HUES64 (cell line): ENCODE data around the gene PHPT1.

Source experiments
- H3K27ac ChIP-seq: 2 replicates; pipeline ENCODE4 v1.7.0; 2013; ENCODE audit warnings: low read depth, low read length, inconsistent platforms
- H3K27me3 ChIP-seq: 2 replicates; pipeline ENCODE4 v1.6.1; 2013; ENCODE audit warnings: mild to moderate bottlenecking, low read length; ENCODE audit not compliant: insufficient read depth
- H3K36me3 ChIP-seq: 2 replicates; pipeline ENCODE4 v1.6.1; 2013; ENCODE audit warnings: mild to moderate bottlenecking, low read length; ENCODE audit not compliant: insufficient read depth
- H3K4me1 ChIP-seq: 2 replicates; pipeline ENCODE4 v1.6.1; 2013; ENCODE audit warnings: mild to moderate bottlenecking, low read length, moderate library complexity; ENCODE audit not compliant: insufficient read depth
- H3K4me3 ChIP-seq: 2 replicates; pipeline ENCODE4 v1.5.1; 2013; ENCODE audit warnings: mild to moderate bottlenecking, low read length, moderate library complexity
- H3K9ac ChIP-seq: 2 replicates; pipeline ENCODE4 v1.6.1; 2013; ENCODE audit warnings: mild to moderate bottlenecking, low read depth, low read length
- H3K9me3 ChIP-seq: 2 replicates; pipeline ENCODE4 v1.6.1; 2013; ENCODE audit warnings: low read depth, low read length; ENCODE audit not compliant: insufficient read depth
- WGBS: fragments of 150-250, 120-280 bp; methylation state at CpG from one replicate; pipeline ENCODE4 v1.1.7; 2013; ENCODE audit warnings: missing lambda C conversion rate; 5-methylcytosine and 5-hydroxymethylcytosine counted together

Gene PHPT1

DNA sequence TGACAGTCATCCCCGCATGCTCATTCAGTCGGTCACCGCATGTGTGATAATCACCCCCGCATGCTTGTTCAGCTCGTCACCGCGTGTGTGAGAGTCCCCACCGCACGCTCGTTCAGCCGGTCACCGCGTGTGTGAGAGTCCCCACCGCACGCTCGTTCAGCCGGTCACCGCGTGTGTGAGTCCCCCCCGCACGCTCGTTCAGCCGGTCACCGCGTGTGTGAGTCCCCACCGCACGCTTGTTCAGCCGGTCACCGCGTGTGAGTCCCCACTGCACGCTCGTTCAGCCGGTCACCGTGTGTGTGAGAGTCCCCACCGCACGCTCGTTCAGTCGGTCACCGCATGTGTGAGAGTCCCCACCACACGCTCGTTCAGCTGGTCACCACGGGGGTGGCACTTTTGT, 40.6 kb downstream of the PHPT1 start:
- Histone ChIP-seq H3K27ac (no peak overlapping the region), H3K36me3 (peaks cover 20% of the 10 kb centered on the region), H3K9me3 (no peaks in the 10 kb centered on the region), H3K4me3 (no peak overlapping the region), H3K4me1 (peaks cover 7% of the 10 kb centered on the region; the same call in 1 of the 2 replicates), H3K9ac (no peak overlapping the region), H3K27me3 (no peaks in the 10 kb centered on the region)
- 95% methylated on average over 42 of the region's 42 CpGs for WGBS

DNA sequence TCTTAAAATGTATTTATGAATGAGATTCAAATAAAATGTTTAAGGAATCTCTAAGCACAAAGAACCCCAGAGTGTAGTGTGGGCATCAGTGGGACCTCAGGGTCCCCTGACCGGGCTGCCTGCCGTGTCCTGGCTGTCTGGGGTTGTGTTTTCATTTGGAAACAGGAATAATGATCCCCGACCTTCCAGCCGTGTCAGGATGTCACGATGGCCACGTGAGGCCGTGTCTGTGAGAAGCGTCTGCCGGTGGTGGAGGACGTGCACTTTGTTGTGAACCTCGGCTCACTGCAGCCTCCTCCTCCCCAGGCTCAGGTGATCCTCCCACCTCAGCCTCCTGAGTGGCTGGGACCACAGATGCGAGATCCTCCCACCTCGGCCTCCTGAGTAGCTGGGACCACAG, 41.5 kb downstream of the PHPT1 start:
- WGBS: 94% methylated on average over 13 of the region's 13 CpGs
- H3K27ac ChIP-seq: no peak overlapping the region
- no peak overlapping the region for H3K4me3 ChIP-seq
- H3K27me3 ChIP-seq: no peaks in the 10 kb centered on the region
- peaks cover 7% of the 10 kb centered on the region; the same call in 1 of the 2 replicates for H3K4me1 ChIP-seq
- no peaks in the 10 kb centered on the region for H3K9me3 ChIP-seq
- peaks cover 20% of the 10 kb centered on the region for H3K36me3 ChIP-seq
- no peak overlapping the region for H3K9ac ChIP-seq

DNA sequence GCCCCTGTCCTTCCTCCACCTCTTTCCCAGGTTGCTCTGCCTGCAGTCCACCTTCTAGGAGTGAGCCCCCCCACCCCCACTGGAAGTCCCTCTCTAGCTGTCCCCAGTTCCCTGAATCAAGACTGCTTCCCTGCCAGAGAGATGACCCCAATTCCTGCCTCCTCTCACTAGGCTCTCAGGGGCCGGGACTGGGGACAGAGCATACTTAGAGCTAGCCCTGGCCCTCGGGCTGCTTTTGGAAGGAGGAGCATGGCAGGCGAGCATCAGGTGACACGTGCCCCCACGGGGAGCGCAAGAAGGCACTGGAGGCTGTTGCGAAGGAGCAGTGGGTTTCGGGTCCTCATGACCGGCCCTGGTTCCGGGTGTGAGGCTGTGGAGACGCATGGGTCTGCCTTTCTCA, 46.8 kb downstream of the PHPT1 start:
- Histone ChIP-seq H3K4me3 (no peak overlapping the region), H3K4me1 (no peaks in the 10 kb centered on the region), H3K36me3 (peaks cover 39% of the 10 kb centered on the region), H3K9ac (no peak overlapping the region; the same call in 1 of the 2 replicates), H3K27ac (no peak overlapping the region), H3K9me3 (no peaks in the 10 kb centered on the region), H3K27me3 (no peaks in the 10 kb centered on the region)
- WGBS: 86% methylated on average over 11 of the region's 11 CpGs

DNA sequence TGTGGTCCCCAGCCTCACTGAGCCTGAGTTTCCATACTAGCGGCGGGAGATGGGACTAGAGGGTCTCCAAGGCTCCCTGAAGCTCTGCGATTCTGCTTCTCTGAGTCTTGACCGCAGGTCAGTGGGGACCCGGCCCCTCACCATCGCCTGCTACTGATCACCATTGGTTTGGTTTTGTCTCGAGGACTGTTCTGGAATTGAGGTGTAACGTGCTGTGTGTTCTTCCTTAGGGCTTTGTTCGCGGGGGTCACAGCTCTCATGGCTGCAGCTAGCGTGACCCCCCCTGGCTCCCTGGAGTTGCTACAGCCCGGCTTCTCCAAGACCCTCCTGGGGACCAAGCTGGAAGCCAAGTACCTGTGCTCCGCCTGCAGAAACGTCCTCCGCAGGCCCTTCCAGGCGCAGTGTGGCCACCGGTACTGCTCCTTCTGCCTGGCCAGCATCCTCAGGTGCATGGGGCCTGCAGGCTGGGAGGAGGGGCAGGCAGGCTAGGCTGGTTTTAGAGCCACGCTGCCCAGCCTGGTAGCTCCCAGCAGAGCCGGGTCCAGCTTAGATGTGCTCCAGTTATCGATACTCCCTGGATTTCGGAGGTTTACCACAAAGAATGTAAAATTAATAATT, 49.4 kb downstream of the PHPT1 start:
- H3K27me3 ChIP-seq: no peaks in the 10 kb centered on the region
- no peaks in the 10 kb centered on the region; the same call in 1 of the 2 replicates for H3K4me1 ChIP-seq
- no peaks in the 10 kb centered on the region for H3K9me3 ChIP-seq
- no peak overlapping the region for H3K27ac ChIP-seq
- no peak overlapping the region; the same call in 1 of the 2 replicates for H3K9ac ChIP-seq
- WGBS: 95% methylated on average over 20 of the region's 21 CpGs
- peaks cover 52% of the 10 kb centered on the region for H3K36me3 ChIP-seq
- H3K4me3 ChIP-seq: no peak overlapping the region

DNA sequence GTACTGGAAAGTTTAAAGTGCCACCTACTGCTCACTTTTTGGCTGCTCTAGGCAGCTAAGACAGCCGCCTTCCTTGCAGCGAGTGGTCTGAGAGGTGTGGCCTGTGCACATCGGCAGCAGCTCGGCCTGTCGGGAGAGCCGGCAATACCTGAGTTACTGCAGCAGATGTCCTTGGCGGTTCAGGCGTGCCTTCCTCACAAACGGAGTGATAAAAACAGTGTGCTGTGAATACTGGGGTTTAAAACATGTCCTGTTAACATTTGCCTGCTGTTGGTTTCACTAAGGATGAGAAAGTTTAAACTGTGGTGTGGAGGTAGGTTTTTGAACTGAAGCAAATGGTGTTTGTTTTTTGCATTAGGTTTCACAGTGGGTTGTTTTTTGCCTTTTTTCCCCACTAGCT, 50.0 kb downstream of the PHPT1 start:
- Histone ChIP-seq H3K9me3 (no peaks in the 10 kb centered on the region), H3K4me3 (no peak overlapping the region), H3K27me3 (no peaks in the 10 kb centered on the region), H3K27ac (no peak overlapping the region), H3K36me3 (peaks cover 55% of the 10 kb centered on the region), H3K9ac (no peak overlapping the region), H3K4me1 (no peaks in the 10 kb centered on the region; the same call in 1 of the 2 replicates)
- WGBS: 89% methylated on average over 9 of the region's 9 CpGs

DNA sequence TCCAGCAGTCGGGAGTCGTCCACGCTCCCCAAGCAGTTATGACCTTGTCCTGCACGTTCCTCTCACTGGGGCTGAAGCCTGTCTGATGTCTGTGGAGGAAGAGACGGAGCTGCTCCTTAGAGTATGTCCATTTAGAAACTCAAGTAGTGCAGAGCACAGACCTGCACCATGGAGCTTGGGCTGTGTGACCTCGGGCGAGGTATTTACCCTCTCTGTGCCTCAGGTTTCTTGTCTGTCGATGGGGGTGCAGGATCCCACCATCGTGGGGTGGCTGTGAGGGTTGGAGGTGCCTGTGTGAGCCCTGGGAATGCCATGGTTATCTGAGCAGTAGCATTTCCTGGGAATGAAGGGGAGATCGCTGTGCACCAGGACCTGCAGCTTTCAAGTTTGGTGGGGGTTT, 51.3 kb downstream of the PHPT1 start:
- Histone ChIP-seq H3K27me3 (no peaks in the 10 kb centered on the region), H3K9me3 (no peaks in the 10 kb centered on the region), H3K36me3 (peaks cover 63% of the 10 kb centered on the region), H3K27ac (no peak overlapping the region), H3K4me3 (no peak overlapping the region), H3K9ac (no peak overlapping the region), H3K4me1 (no peaks in the 10 kb centered on the region; the same call in 1 of the 2 replicates)
- 93% methylated on average over 10 of the region's 10 CpGs for WGBS
